Glutamatergic neuron (in vitro differentiated cells): ENCODE data around the gene GLRA3. TPM values are rescaled to one million over a fixed set of nuclear protein-coding genes. Genes with fewer than 3 reads are reported as not detected.

Experiments used
- DNase-seq: peaks from one replicate; pipeline ENCODE4 v3.0.0; 2022
- H3K27ac Mint-ChIP-seq: one replicate; pipeline ENCODE4 v1.8.0; 2020; ENCODE audit warnings: mild to moderate bottlenecking, mixed read lengths, inconsistent platforms; ENCODE audit not compliant: unreplicated experiment
- H3K27me3 Mint-ChIP-seq: one replicate; pipeline ENCODE4 v1.8.0; 2020; ENCODE audit warnings: mild to moderate bottlenecking, moderate library complexity, mixed read lengths, inconsistent platforms; ENCODE audit not compliant: unreplicated experiment
- H3K36me3 Mint-ChIP-seq: one replicate; pipeline ENCODE4 v1.8.0; 2020; ENCODE audit warnings: mild to moderate bottlenecking, mixed read lengths, inconsistent platforms; ENCODE audit not compliant: unreplicated experiment
- H3K4me1 Mint-ChIP-seq: one replicate; pipeline ENCODE4 v1.8.0; 2020; ENCODE audit warnings: mild to moderate bottlenecking, low read depth, mixed read lengths, inconsistent platforms; ENCODE audit not compliant: unreplicated experiment
- H3K4me3 Mint-ChIP-seq: one replicate; pipeline ENCODE4 v1.8.0; 2020; ENCODE audit warnings: mild to moderate bottlenecking, mixed read lengths, inconsistent platforms; ENCODE audit not compliant: unreplicated experiment
- H3K9me3 Mint-ChIP-seq: one replicate; pipeline ENCODE4 v1.8.0; 2020; ENCODE audit warnings: mild to moderate bottlenecking, moderate library complexity, mixed read lengths, inconsistent platforms; ENCODE audit not compliant: unreplicated experiment
- CTCF ChIP-seq: fragments of 200-600 bp; sonication (generic); IDR thresholded peaks from one replicate; pipeline ENCODE4 v1.5.0; 2021; ENCODE audit not compliant: partially characterized antibody, unreplicated experiment
- total RNA-seq: library from RNA; stranded (reverse); fragmentation: NEBNext Ultra II Directional; extraction: Animal tissue kit (Norgen Biotek cat#: 25700); gene quantifications from one replicate; pipeline ENCODE4 v1.2.1, GENCODE V29; 2021; ENCODE audit not compliant: unreplicated experiment

Gene GLRA3
- total RNA-seq, 1 donor from 2014 or later: not detected

GRCh38 chr4:174629265-174629664 is 199.8 kb downstream of the GLRA3 start:
- Mint-ChIP-seq H3K27ac (no peak overlapping the region), H3K9me3 (no peaks in the 10 kb centered on the region), H3K27me3 (no peaks in the 10 kb centered on the region), H3K4me1 (no peaks in the 10 kb centered on the region), H3K4me3 (no peak overlapping the region), H3K36me3 (no peaks in the 10 kb centered on the region)
- no peak for DNase-seq
- TF ChIP-seq CTCF: no peak

GRCh38 chr4:174628191-174628590 is 200.9 kb downstream of the GLRA3 start:
- Mint-ChIP-seq H3K27me3 (no peaks in the 10 kb centered on the region), H3K4me3 (no peak overlapping the region), H3K4me1 (no peaks in the 10 kb centered on the region), H3K9me3 (no peaks in the 10 kb centered on the region), H3K27ac (no peak overlapping the region), H3K36me3 (no peaks in the 10 kb centered on the region)
- no peak for TF ChIP-seq CTCF
- DNase-seq: no peak

- no peak for TF ChIP-seq CTCF
- Mint-ChIP-seq H3K4me1 (no peaks in the 10 kb centered on the region), H3K9me3 (no peaks in the 10 kb centered on the region), H3K27ac (no peak overlapping the region), H3K36me3 (no peaks in the 10 kb centered on the region), H3K4me3 (no peak overlapping the region), H3K27me3 (no peaks in the 10 kb centered on the region)
- DNase-seq: no peak
Measured at GRCh38 chr4:174627473-174627872, 201.6 kb downstream of the GLRA3 start.

GRCh38 chr4:174626342-174627008 is 202.6 kb downstream of the GLRA3 start:
- TF ChIP-seq CTCF: no peak
- H3K4me3 Mint-ChIP-seq: no peak overlapping the region
- no peak for DNase-seq
- H3K36me3 Mint-ChIP-seq: no peaks in the 10 kb centered on the region
- no peaks in the 10 kb centered on the region for H3K27me3 Mint-ChIP-seq
- no peaks in the 10 kb centered on the region for H3K4me1 Mint-ChIP-seq
- H3K9me3 Mint-ChIP-seq: no peaks in the 10 kb centered on the region
- no peak overlapping the region for H3K27ac Mint-ChIP-seq

- Mint-ChIP-seq H3K27ac (no peak overlapping the region), H3K4me3 (no peak overlapping the region), H3K4me1 (no peaks in the 10 kb centered on the region), H3K9me3 (peaks cover 1% of the 10 kb centered on the region), H3K27me3 (peaks cover 2% of the 10 kb centered on the region), H3K36me3 (peaks cover 6% of the 10 kb centered on the region)
- TF ChIP-seq CTCF: no peak
- DNase-seq: no peak
Measured at GRCh38 chr4:174616661-174617060, 212.4 kb downstream of the GLRA3 start.
